SK-N-SH (cell line): ENCODE results near the gene FAM117B. TPM values are rescaled to one million over a fixed set of nuclear protein-coding genes. Genes with fewer than 3 reads are reported as not detected.

Experiments
- CTCF ChIA-PET: fragments of 300-600, 350-600 bp; formaldehyde crosslinking; extraction: SDS; loops from one replicate; lab custom pipeline; 2021; lab: Yijun Ruan, JAX
- POLR2A ChIA-PET: fragments of 350-600 bp; sonication (Branson Sonifier 250); formaldehyde crosslinking; extraction: SDS; loops from one replicate; lab custom pipeline; 2020; ENCODE audit warnings: antibody characterized with exemption, inconsistent platforms; lab: Yijun Ruan, JAX
- DNase-seq: peaks from one replicate; pipeline ENCODE4 v3.0.0; 2012
- H2AFZ ChIP-seq: fragments of 200-600 bp; sonication (generic); 2 replicates; pipeline ENCODE4 v1.8.1; 2016; ENCODE audit warnings: antibody characterized with exemption, mild to moderate bottlenecking, low read depth
- H3F3A ChIP-seq: fragments of 200-600 bp; sonication (generic); replicated peaks from 2 replicates; pipeline ENCODE3; 2016; ENCODE audit warnings: antibody characterized with exemption, mild to moderate bottlenecking; ENCODE audit not compliant: insufficient read depth
- H3K27ac ChIP-seq, 2 experiments: fragments of 200-500 bp in 1 of 2; fragments of 200-600 bp in 1 of 2; sonication (Bioruptor generic) in 1 of 2; sonication (generic), shearing (Covaris generic) in 1 of 2; 2 replicates each; pipeline versions ENCODE4 v1.5.1 to v1.6.1; 2014 to 2016; ENCODE audit warnings: low read depth in 2 of 2, inconsistent platforms in 1 of 2, low read length in 1 of 2, mild to moderate bottlenecking in 1 of 2, mixed read lengths in 1 of 2
- H3K27me3 ChIP-seq: fragments of 200-600 bp; sonication (generic), shearing (Covaris generic); 2 replicates; pipeline ENCODE4 v1.6.1; 2016; ENCODE audit warnings: mixed run types; ENCODE audit not compliant: insufficient read depth
- H3K36me3 ChIP-seq, 2 experiments: fragments of 200-500 bp in 1 of 2; fragments of 200-600 bp in 1 of 2; sonication (Bioruptor generic) in 1 of 2; sonication (generic) in 1 of 2; replicated peaks in 1 of 2; 2 replicates each; pipeline versions ENCODE3 to v1.5.1; 2014 to 2016; ENCODE audit warnings: low read length in 1 of 2, mild to moderate bottlenecking in 1 of 2; ENCODE audit not compliant: insufficient read depth in 2 of 2, control insufficient read depth in 1 of 2
- H3K4me1 ChIP-seq, 2 experiments: fragments of 200-500 bp in 1 of 2; fragments of 200-600 bp in 1 of 2; sonication (Bioruptor generic) in 1 of 2; sonication (generic), shearing (Covaris generic) in 1 of 2; 2 replicates each; pipeline versions ENCODE4 v1.5.1 to v1.6.1; 2014 to 2016; ENCODE audit warnings: low read depth in 1 of 2, low read length in 1 of 2, mixed run types in 1 of 2; ENCODE audit not compliant: insufficient read depth in 2 of 2, control insufficient read depth in 1 of 2
- H3K4me2 ChIP-seq: fragments of 200-600 bp; sonication (generic), shearing (Covaris generic); 2 replicates; pipeline ENCODE4 v1.6.1; 2017; ENCODE audit warnings: mixed run types
- H3K4me3 ChIP-seq, 2 experiments: fragments of 200-500 bp in 1 of 2; fragments of 200-600 bp in 1 of 2; sonication (Bioruptor generic) in 1 of 2; sonication (generic), shearing (Covaris generic) in 1 of 2; 2 replicates each; pipeline versions ENCODE4 v1.5.1 to v1.8.1; 2014 to 2016; ENCODE audit warnings: low read depth in 2 of 2, inconsistent platforms in 1 of 2, low read length in 1 of 2, mild to moderate bottlenecking in 1 of 2, mixed read lengths in 1 of 2, moderate library complexity in 1 of 2
- H3K79me2 ChIP-seq: fragments of 200-600 bp; sonication (generic); 2 replicates; pipeline ENCODE4 v1.8.1; 2017; ENCODE audit warnings: mild to moderate bottlenecking; ENCODE audit not compliant: insufficient read depth
- H3K9ac ChIP-seq: fragments of 200-600 bp; sonication (generic); 2 replicates; pipeline ENCODE4 v1.6.1; 2017; ENCODE audit warnings: mixed run types
- H3K9me2 ChIP-seq: fragments of 200-600 bp; sonication (generic); 2 replicates; pipeline ENCODE4 v1.6.1; 2017; ENCODE audit warnings: mixed run types
- H3K9me3 ChIP-seq: fragments of 200-600 bp; sonication (generic); 2 replicates; pipeline ENCODE4 v1.6.1; 2017; ENCODE audit warnings: mixed run types, mild to moderate bottlenecking, moderate library complexity
- H4K20me1 ChIP-seq: fragments of 200-600 bp; sonication (generic); 2 replicates; pipeline ENCODE4 v1.6.1; 2017; ENCODE audit warnings: mild to moderate bottlenecking, mixed run types; ENCODE audit not compliant: insufficient read depth
- ELF1 ChIP-seq: IDR thresholded peaks from 2 replicates; pipeline ENCODE4 v1.4.0; 2012
- EP300 ChIP-seq, 2 experiments: IDR thresholded peaks; 2 replicates each; pipeline versions ENCODE4 v1.4.0 to v1.6.1; 2012; ENCODE audit warnings: borderline replicate concordance in 1 of 2, low read depth in 1 of 2, low read length in 1 of 2
- FOSL2 ChIP-seq: IDR thresholded peaks from 2 replicates; pipeline ENCODE4 v1.4.0; 2012; ENCODE audit warnings: low read depth, mild to moderate bottlenecking, moderate library complexity, borderline replicate concordance
- FOXJ3 ChIP-seq: sonication (generic); formaldehyde crosslinking; IDR thresholded peaks from 2 replicates; pipeline ENCODE4 v1.5.1; 2020; ENCODE audit warnings: mild to moderate bottlenecking, missing genetic modification reagents
- FOXM1 ChIP-seq: IDR thresholded peaks from 2 replicates; pipeline ENCODE4 v1.4.0; 2012; ENCODE audit warnings: low read depth, mild to moderate bottlenecking
- GABPA ChIP-seq: IDR thresholded peaks from 2 replicates; pipeline ENCODE4 v1.4.0; 2012; ENCODE audit warnings: low read depth, mild to moderate bottlenecking
- JUND ChIP-seq: IDR thresholded peaks from 2 replicates; pipeline ENCODE4 v1.4.0; 2012
- MXI1 ChIP-seq: IDR thresholded peaks from 2 replicates; pipeline ENCODE4 v1.6.1; 2012; ENCODE audit warnings: mild to moderate bottlenecking, low read depth, low read length, improper control_type of control experiment
- NFIC ChIP-seq: IDR thresholded peaks from 2 replicates; pipeline ENCODE4 v1.4.0; 2012; ENCODE audit warnings: borderline replicate concordance
- NRF1 ChIP-seq: IDR thresholded peaks from 2 replicates; pipeline ENCODE4 v1.6.1; 2012; ENCODE audit warnings: low read depth, mild to moderate bottlenecking, low read length
- POLR2AphosphoS5 ChIP-seq: IDR thresholded peaks from 2 replicates; pipeline ENCODE4 v1.6.1; 2012; ENCODE audit warnings: low read depth, low read length
- SIN3A ChIP-seq: IDR thresholded peaks from 2 replicates; pipeline ENCODE4 v1.6.1; 2012; ENCODE audit warnings: low read depth, mild to moderate bottlenecking, low read length, moderate library complexity, borderline replicate concordance
- SMC3 ChIP-seq: IDR thresholded peaks from 2 replicates; pipeline ENCODE4 v1.6.1; 2012; ENCODE audit warnings: low read depth, low read length, improper control_type of control experiment
- TEAD4 ChIP-seq: IDR thresholded peaks from 2 replicates; pipeline ENCODE4 v1.4.0; 2012; ENCODE audit warnings: mild to moderate bottlenecking, borderline replicate concordance; ENCODE audit not compliant: insufficient read depth
- YY1 ChIP-seq: IDR thresholded peaks from 2 replicates; pipeline ENCODE4 v1.4.0; 2012; ENCODE audit warnings: low read depth, mild to moderate bottlenecking
- WGBS: methylation state at CpG from one replicate; pipeline ENCODE4 v1.1.6; 2017; ENCODE audit warnings: low lambda C conversion rate; 5-methylcytosine and 5-hydroxymethylcytosine counted together
- polyA plus RNA-seq, 3 experiments: library from polyadenylated mRNA; depleted of rRNA; stranded (reverse); fragments of >200 nt; gene quantifications; 2 replicates each; pipeline ENCODE4 v1.2.3, GENCODE V29; 2012
- TF ChIP-seq, protein P1 (sequence below): IDR thresholded peaks from 2 replicates; pipeline ENCODE4 v1.6.1; 2012; ENCODE audit warnings: mild to moderate bottlenecking, low read depth, low read length, moderate library complexity
- TF ChIP-seq, protein P2 (sequence below): IDR thresholded peaks from 2 replicates; pipeline ENCODE4 v1.4.0; 2012; ENCODE audit warnings: low read depth
- TF ChIP-seq, protein P3 (sequence below): fragments of 200-600 bp; sonication (generic); IDR thresholded peaks from 2 replicates; pipeline ENCODE4 v1.6.1; 2017; ENCODE audit warnings: antibody characterized with exemption, mild to moderate bottlenecking, moderate library complexity
- TF ChIP-seq, protein P4 (sequence below): IDR thresholded peaks from 2 replicates; pipeline ENCODE4; 2012
- TF ChIP-seq, protein P5 (sequence below): fragments of 150-350 bp; IDR thresholded peaks from 2 replicates; pipeline ENCODE4 v1.6.1; 2017; ENCODE audit warnings: antibody characterized with exemption, low read length, low read depth, borderline replicate concordance

Gene FAM117B
- polyA plus RNA-seq, 1 of the 3 experiments (the other 2 are of a cell fraction) = 0.90 TPM

DNA sequence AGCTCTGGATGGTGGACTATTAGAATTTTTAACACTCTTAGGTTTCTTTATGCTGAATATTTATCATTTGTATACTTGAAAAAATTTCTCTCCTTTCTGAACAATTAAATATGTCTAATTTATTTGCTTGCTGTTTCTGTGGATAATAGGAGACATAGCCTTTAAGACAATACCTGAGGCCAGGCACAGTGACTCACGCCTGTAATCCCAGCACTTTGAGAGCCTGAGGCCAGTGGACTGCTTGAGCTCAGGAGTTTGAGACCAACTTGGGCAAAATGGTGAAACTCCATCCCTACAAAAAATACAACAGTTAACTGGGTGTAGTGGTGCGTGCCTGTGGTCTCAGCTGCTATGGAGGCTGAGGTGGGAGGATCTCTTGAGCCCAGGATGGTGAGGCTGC, 54.7 kb downstream of the FAM117B start (continued):
- TF ChIP-seq, protein P1, sequence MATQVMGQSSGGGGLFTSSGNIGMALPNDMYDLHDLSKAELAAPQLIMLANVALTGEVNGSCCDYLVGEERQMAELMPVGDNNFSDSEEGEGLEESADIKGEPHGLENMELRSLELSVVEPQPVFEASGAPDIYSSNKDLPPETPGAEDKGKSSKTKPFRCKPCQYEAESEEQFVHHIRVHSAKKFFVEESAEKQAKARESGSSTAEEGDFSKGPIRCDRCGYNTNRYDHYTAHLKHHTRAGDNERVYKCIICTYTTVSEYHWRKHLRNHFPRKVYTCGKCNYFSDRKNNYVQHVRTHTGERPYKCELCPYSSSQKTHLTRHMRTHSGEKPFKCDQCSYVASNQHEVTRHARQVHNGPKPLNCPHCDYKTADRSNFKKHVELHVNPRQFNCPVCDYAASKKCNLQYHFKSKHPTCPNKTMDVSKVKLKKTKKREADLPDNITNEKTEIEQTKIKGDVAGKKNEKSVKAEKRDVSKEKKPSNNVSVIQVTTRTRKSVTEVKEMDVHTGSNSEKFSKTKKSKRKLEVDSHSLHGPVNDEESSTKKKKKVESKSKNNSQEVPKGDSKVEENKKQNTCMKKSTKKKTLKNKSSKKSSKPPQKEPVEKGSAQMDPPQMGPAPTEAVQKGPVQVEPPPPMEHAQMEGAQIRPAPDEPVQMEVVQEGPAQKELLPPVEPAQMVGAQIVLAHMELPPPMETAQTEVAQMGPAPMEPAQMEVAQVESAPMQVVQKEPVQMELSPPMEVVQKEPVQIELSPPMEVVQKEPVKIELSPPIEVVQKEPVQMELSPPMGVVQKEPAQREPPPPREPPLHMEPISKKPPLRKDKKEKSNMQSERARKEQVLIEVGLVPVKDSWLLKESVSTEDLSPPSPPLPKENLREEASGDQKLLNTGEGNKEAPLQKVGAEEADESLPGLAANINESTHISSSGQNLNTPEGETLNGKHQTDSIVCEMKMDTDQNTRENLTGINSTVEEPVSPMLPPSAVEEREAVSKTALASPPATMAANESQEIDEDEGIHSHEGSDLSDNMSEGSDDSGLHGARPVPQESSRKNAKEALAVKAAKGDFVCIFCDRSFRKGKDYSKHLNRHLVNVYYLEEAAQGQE = no peak
- TF ChIP-seq JUND = no peak

DNA sequence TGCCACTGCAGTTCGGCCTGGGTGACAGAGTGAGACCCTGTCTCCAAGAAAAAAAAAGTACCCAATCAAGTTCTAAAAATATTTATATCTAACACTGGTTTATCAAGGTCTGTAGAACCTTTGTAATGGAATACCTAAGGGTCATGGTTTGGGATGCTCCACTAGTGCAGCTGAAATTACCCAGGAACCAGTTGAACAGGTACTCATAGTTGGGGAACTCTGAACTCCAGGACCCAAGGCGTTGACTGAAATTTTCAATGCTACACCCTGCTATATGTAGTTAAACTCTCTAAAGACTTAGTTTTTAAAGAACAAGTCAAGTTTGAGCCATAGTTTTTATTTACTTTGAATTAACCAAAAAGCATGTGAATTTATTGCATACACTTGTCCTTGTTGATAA, 55.1 kb downstream of the FAM117B start:
- no peak overlapping the region for H3K9ac ChIP-seq
- DNase-seq = no peak
- H3K4me3 ChIP-seq = no peak overlapping the region
- ChIA-PET POLR2A (no interaction called here), CTCF (interaction anchor here (1.1 kb wide), 1 partner anchor 70 kb away, joined by 3 read pairs; no protein-coding TSS in a partner anchor)
- no peaks in the 10 kb centered on the region for H3K4me1 ChIP-seq
- H3K9me2 ChIP-seq = no peaks in the 10 kb centered on the region
- no peaks in the 10 kb centered on the region for H3F3A ChIP-seq
- H3K79me2 ChIP-seq = no peaks in the 10 kb centered on the region
- no peak overlapping the region for H3K4me2 ChIP-seq
- no peak overlapping the region for H3K27ac ChIP-seq
- 76% methylated on average over 2 of the region's 2 CpGs for WGBS
- TF ChIP-seq, protein P2, sequence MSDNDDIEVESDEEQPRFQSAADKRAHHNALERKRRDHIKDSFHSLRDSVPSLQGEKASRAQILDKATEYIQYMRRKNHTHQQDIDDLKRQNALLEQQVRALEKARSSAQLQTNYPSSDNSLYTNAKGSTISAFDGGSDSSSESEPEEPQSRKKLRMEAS = no peak
- TF ChIP-seq SMC3 = no peak
- no peak for TF ChIP-seq YY1
- no peak for TF ChIP-seq POLR2AphosphoS5
- no peak for TF ChIP-seq TEAD4
- TF ChIP-seq, protein P3, sequence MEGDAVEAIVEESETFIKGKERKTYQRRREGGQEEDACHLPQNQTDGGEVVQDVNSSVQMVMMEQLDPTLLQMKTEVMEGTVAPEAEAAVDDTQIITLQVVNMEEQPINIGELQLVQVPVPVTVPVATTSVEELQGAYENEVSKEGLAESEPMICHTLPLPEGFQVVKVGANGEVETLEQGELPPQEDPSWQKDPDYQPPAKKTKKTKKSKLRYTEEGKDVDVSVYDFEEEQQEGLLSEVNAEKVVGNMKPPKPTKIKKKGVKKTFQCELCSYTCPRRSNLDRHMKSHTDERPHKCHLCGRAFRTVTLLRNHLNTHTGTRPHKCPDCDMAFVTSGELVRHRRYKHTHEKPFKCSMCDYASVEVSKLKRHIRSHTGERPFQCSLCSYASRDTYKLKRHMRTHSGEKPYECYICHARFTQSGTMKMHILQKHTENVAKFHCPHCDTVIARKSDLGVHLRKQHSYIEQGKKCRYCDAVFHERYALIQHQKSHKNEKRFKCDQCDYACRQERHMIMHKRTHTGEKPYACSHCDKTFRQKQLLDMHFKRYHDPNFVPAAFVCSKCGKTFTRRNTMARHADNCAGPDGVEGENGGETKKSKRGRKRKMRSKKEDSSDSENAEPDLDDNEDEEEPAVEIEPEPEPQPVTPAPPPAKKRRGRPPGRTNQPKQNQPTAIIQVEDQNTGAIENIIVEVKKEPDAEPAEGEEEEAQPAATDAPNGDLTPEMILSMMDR = no peak
- TF ChIP-seq, protein P4, sequence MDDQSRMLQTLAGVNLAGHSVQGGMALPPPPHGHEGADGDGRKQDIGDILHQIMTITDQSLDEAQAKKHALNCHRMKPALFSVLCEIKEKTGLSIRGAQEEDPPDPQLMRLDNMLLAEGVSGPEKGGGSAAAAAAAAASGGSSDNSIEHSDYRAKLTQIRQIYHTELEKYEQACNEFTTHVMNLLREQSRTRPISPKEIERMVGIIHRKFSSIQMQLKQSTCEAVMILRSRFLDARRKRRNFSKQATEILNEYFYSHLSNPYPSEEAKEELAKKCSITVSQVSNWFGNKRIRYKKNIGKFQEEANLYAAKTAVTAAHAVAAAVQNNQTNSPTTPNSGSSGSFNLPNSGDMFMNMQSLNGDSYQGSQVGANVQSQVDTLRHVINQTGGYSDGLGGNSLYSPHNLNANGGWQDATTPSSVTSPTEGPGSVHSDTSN = no peak
- TF ChIP-seq EP300 (IDR thresholded peaks at IDR 0.05; ENCODE audit: borderline replicate concordance in 1 of 2, low read depth in 1 of 2, low read length in 1 of 2) = no peak
- no peak for TF ChIP-seq SIN3A
- TF ChIP-seq, protein P5, sequence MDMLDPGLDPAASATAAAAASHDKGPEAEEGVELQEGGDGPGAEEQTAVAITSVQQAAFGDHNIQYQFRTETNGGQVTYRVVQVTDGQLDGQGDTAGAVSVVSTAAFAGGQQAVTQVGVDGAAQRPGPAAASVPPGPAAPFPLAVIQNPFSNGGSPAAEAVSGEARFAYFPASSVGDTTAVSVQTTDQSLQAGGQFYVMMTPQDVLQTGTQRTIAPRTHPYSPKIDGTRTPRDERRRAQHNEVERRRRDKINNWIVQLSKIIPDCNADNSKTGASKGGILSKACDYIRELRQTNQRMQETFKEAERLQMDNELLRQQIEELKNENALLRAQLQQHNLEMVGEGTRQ = no peak
- TF ChIP-seq FOXJ3 = no peak
- no peak for TF ChIP-seq MXI1
- TF ChIP-seq NRF1 = no peak
- TF ChIP-seq ELF1 = no peak
- no peak for TF ChIP-seq FOXM1
- no peak for TF ChIP-seq FOSL2
- no peak for TF ChIP-seq NFIC
- TF ChIP-seq GABPA = no peak
- H4K20me1 ChIP-seq = no peaks in the 10 kb centered on the region
- H2AFZ ChIP-seq = no peak overlapping the region
- H3K36me3 ChIP-seq = no peaks in the 10 kb centered on the region
- no peaks in the 10 kb centered on the region for H3K27me3 ChIP-seq
- H3K9me3 ChIP-seq = no peaks in the 10 kb centered on the region
